ENCODE data around the gene ADGRB3.

ADGRB3 gene

GRCh38 chr6:69027861-69028260, 392.8 kb downstream of the ADGRB3 start:
- DNase-seq (ENCODE audit: low read depth): peak; percentile 74

GRCh38 chr6:69038841-69039240, 403.8 kb downstream of the ADGRB3 start:
- DNase-seq (ENCODE audit: low read depth): no peak

- no peak for DNase-seq (ENCODE audit: low read depth)
Observed at GRCh38 chr6:69042297-69042696, 407.2 kb downstream of the ADGRB3 start.

- DNase-seq (ENCODE audit: low read depth): no peak
Observed at GRCh38 chr6:69044534-69044933, 409.5 kb downstream of the ADGRB3 start.

GRCh38 chr6:69059413-69059812, 424.3 kb downstream of the ADGRB3 start:
- DNase-seq (ENCODE audit: low read depth): no peak

GRCh38 chr6:69061066-69061465, 426.0 kb downstream of the ADGRB3 start:
- no peak for DNase-seq (ENCODE audit: low read depth)

- no peak for DNase-seq (ENCODE audit: low read depth)
Observed at GRCh38 chr6:69063401-69063800, 428.3 kb downstream of the ADGRB3 start.

GRCh38 chr6:69064226-69064625, 429.1 kb downstream of the ADGRB3 start:
- no peak for DNase-seq (ENCODE audit: low read depth)

GRCh38 chr6:69069881-69070280, 434.8 kb downstream of the ADGRB3 start:
- DNase-seq (ENCODE audit: low read depth): peak; percentile 3

GRCh38 chr6:69072796-69073195, 437.7 kb downstream of the ADGRB3 start:
- DNase-seq (ENCODE audit: low read depth): no peak

GRCh38 chr6:69084746-69085335, 449.8 kb downstream of the ADGRB3 start:
- DNase-seq (ENCODE audit: low read depth): peak; percentile 19

GRCh38 chr6:69086689-69087088, 451.6 kb downstream of the ADGRB3 start:
- no peak for DNase-seq (ENCODE audit: low read depth)

- DNase-seq (ENCODE audit: low read depth): no peak
Observed at GRCh38 chr6:69089539-69089938, 454.5 kb downstream of the ADGRB3 start.

GRCh38 chr6:69090132-69090531, 455.1 kb downstream of the ADGRB3 start:
- peak; percentile 91 for DNase-seq (ENCODE audit: low read depth)

GRCh38 chr6:69096681-69097080, 461.6 kb downstream of the ADGRB3 start:
- DNase-seq (ENCODE audit: low read depth): peak; percentile 16

- no peak for DNase-seq (ENCODE audit: low read depth)
Observed at GRCh38 chr6:69097948-69098347, 462.9 kb downstream of the ADGRB3 start.

- DNase-seq (ENCODE audit: low read depth): no peak
Observed at GRCh38 chr6:69098910-69099309, 463.8 kb downstream of the ADGRB3 start.

- no peak for DNase-seq (ENCODE audit: low read depth)
Observed at GRCh38 chr6:69100772-69101171, 465.7 kb downstream of the ADGRB3 start.

- DNase-seq (ENCODE audit: low read depth): no peak
Observed at GRCh38 chr6:69102416-69102815, 467.3 kb downstream of the ADGRB3 start.

- DNase-seq (ENCODE audit: low read depth): peak; percentile 37
Observed at GRCh38 chr6:69105288-69105687, 470.2 kb downstream of the ADGRB3 start.

GRCh38 chr6:69106511-69106910, 471.4 kb downstream of the ADGRB3 start:
- DNase-seq (ENCODE audit: low read depth): no peak

GRCh38 chr6:69111301-69111700, 476.2 kb downstream of the ADGRB3 start:
- DNase-seq (ENCODE audit: low read depth): no peak

- no peak for DNase-seq (ENCODE audit: low read depth)
Observed at GRCh38 chr6:69116658-69117057, 481.6 kb downstream of the ADGRB3 start.
